UCSD-AML1 (cell line): Measurements from ENCODE around the gene EEPD1.
"Not testable (repeated sequence)": the region's sequence is repeated elsewhere in the genome, so short reads cannot be mapped to it uniquely, and the experiment has no call there.

Experiments
- DNase-seq: peaks from one replicate; lab custom pipeline; 2025; ENCODE audit not compliant: unreplicated experiment; lab: John Stamatoyannopoulos, UW

EEPD1 gene

GRCh38 chr7:36314491-36314890, 161.4 kb downstream of the EEPD1 start:
- no peak for DNase-seq

GRCh38 chr7:36315309-36315944, 162.4 kb downstream of the EEPD1 start:
- no peak for DNase-seq

DNA sequence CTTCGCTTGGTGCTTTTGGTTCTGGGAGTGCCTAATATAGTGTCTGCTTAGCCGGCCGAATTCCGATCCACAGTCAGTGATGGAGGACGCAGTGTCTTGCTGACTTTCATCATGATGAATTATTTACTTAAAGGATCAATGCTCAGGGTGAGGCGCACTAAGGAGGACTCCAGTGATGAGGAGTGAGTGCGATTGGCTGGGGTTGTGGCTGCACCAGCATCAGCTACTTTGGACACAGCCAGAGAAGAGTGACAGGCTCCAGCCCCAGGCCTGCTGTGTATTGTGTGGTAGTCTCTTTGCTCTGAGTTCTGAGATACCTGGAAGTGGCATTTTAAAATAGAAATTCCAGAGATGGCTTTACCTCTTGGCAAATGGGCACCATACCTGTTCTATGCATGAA, 163.3 kb downstream of the EEPD1 start:
- no peak for DNase-seq

DNA sequence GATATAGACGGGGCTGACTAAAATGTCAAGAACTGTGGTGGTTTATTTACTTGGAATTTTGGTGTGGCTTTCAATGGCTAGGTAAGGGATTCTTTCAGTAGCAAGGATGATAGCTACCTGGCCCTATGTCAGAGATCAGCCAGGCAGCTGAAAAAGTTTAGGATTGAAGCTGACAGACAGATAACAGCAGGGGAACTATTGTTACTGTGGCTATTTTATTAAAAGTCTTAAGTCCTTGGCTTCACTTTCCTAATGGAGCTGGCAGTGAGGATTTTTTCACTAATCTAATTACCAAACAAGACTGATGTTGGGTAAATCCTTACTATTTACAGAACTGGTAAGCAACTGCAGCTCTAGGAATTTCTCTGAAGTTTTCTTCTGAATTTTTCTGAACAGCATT, 164.2 kb downstream of the EEPD1 start:
- DNase-seq, result no peak

- DNase-seq, result no peak
Measured at GRCh38 chr7:36318116-36318515, 165.1 kb downstream of the EEPD1 start.

GRCh38 chr7:36321284-36321683, 168.2 kb downstream of the EEPD1 start:
- DNase-seq, result not testable (repeated sequence)

- DNase-seq, result no peak
Measured at GRCh38 chr7:36336390-36336789, 183.3 kb downstream of the EEPD1 start.

DNA sequence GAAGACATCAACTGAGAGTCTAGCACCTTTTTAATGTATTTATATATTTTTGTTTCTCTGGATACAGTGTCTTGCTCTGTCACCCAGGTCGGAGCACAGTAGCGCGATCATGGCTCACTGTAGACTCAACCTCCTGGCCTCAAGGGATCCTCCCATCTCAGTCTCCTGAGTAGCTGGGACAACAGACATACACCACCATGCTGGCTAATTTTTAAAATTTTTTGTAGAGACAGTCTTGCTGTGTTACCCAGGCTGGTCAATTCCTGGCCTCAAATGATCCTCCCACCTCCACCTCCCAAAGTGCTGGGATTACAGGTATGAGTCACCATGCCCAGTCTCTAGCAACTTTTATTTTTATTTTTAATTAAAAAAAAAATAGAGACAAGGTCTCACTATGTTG, 185.2 kb downstream of the EEPD1 start:
- DNase-seq, result no peak

DNA sequence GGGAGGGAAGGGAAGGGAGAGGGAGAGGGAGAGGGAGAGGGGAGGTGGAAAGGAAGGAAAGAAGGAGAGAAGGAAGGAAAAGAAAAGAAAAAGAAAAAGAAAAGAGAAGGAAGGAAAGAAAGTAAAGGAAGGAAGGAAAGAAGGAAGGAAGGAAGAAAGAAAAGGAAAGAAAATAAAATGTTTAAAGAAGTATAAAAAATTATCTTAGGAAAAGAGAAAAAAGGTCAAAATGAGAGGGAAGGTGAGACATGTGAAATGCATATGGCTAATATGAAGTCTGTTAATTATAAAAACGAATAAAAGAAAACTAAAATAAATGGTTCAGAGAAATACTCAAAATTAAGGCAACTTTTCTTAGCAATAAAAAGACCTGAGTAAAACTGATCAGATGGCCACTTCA, 190.5 kb downstream of the EEPD1 start:
- no peak for DNase-seq

GRCh38 chr7:36344622-36345021, 191.6 kb downstream of the EEPD1 start:
- DNase-seq, result no peak

DNA sequence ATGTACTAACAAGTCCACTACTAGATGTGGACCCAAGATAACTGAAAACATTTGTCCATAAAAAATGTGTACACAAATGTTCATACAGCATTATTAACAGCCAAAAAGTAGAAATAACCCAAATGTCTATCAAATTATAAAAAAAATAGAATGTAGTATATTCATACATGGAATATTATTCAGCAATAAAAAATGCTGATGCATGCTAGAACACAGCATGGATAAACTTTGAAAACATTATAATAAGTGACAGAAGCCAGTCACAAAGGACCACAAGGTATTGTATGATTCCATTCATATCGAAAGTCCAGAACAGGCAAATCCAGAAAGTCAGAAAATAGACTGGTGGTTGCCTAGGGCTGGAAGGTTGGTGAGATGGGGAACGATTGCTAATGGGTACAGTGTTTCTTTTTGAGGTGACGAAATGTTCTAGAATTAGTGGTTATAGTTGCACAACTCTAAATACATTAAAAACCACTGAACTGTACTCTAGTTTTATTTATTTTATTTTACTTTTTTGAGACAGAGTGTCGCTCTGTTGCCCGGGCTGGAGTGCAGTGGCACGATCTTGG, 193.3 kb downstream of the EEPD1 start:
- no peak for DNase-seq

- DNase-seq, result no peak
Measured at GRCh38 chr7:36348256-36348655, 195.2 kb downstream of the EEPD1 start.

GRCh38 chr7:36348771-36349170, 195.7 kb downstream of the EEPD1 start:
- DNase-seq, result no peak

DNA sequence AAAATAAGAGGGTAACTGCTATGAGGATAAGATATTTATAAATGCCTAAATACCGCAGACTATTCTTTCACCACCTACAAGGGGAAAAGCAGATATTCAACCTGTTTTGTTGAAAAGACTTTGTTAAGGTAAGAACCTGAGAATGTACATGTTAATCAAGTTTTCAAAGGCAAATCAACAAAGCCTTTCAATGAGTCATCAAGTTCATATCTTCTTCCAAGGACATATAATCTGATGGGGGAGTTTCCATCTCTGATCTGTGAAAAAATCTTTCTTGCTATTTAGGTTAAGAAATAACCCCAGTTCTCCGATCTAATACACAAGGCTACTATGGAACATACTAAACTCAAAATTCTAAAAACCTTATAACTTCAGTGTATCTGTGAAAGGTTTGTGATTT, 196.6 kb downstream of the EEPD1 start:
- no peak for DNase-seq
